ENCODE results near the gene SCART1.
"Not testable (repeated sequence)": the region's sequence is repeated elsewhere in the genome, so short reads cannot be mapped to it uniquely, and the experiment has no call there.

Gene SCART1

DNA sequence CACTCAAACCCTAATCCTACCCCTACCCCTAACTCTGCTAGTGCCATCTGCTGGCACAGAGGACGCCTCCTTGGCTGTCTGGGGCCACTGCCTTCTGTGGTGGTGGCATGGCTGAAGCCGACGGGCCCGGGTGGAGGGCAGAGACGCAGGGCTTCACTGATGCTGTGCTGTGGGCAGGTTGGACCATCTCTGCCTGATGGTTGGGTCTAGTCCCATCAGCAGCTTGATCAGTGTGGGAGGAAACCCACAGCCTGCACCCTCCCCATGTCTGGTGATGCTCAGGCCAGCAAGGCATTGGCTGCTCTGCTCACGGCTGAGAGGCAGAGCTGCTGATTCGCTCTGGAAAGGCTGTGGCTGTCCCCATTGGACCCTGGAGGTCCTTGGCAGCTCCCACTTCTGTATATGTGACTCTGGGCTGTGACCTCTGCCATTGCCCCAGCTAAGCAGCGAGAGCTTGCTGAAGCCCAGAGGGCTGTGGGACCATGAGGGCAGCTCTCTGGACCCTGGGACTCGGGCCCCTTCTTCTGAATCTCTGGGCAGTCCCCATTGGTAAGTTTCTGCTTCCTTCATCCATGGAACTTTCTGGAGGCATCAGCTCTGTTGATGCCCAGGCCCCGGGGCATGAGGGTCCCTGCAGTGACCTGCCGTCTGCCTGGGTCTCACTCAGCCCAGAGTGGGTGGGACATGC is at the start of gene SCART1:
TSS of gene SCART1 (plus strand) at position 430 of the 688 bp plus-strand sequence. CDS start at position 483, 53 bp downstream.
- DNase-seq (ENCODE audit: low spot score) = no peak

DNA sequence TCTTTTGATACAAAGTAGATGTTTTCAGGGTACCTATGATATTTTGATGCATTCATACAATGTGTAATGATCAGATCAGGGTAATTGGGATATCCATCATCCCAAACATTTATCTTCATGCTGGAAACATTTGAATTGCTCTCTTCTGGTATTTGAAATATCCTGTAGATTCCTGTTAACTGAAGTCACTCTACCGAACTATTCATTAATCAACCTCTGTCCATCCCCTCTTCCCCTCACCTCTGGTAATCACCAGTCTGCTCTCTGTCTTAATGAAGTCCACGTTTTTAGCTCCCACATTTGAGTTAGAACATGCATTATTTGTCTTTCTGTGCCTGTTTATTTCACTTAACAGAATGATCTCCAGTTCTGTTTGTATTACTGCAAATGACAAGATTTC is 48.5 kb upstream of the SCART1 start:
- DNase-seq (ENCODE audit: low spot score) = no peak

DNA sequence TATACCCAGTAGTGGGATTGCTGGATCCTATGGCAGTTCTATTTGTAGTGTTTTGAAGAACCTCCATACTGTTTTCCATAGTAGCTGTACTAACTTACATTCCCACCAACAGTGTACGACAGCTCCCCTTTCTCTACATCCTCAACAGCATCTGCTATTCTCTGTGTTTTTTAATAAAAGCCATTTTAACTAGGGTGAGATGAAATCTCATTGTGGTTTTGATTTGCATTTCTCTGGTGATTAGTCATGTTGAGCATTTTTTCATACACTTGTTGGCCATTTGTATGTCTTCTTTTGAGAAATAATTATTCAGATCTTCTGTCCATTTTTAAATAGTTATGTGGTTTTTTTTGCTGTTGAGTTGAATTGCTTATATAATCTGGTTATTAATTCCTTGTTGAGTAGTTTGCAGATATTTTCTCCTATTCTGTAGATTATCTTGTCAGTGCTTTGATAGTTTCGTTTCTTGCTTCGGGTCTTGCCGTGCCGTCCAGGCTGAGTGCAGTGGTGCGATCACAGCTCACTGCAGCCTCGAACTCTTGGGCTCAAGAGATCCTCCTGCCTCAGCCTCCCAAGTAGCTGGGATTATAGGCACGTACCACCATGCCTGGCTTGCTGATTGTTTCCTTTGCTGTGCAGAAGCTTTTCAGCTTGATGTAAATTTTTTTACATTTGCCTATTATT is 47.8 kb upstream of the SCART1 start:
- DNase-seq (ENCODE audit: low spot score) = no peak

DNA sequence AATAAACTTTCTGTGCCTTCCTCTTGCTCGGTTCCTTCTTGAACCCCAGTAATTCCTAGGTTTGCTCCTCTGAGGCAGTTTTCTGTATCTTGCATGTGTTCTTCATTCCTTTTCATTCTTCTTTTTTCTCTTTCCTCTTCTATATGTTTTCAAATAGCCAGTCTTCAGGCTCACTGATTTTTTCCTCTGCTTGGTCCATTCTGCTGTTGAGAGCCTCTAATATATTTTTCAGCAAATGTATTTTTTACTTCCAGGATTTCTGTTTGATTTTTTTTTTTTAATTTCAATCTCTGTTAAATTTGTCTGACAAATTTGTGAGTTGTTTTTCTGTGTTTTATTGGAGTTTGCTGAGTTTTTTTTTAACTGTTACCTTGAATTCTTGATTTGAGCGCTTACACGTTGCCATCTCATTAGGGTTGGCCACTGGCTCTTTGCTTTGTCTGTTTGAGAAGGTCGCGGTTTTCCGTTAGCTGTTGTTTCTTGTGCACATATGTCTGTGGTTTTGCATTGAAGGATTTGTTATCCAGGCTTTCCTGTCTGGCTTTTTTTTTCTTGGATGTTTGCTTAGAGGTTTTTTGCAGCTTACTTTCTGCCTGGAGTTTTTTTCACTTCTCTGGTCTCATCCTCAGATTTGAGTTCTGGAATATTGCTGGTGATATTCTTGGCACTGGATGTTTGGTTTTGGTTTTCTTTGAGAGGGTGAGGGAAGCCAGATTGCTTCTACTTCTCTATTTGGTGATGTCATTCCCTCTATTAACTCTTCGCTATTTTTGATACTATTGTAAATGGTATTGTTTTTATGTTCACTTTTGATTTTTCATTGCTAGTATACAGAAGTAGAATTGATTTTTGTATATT is 42.0 kb upstream of the SCART1 start:
- DNase-seq (ENCODE audit: low spot score) = no peak

DNA sequence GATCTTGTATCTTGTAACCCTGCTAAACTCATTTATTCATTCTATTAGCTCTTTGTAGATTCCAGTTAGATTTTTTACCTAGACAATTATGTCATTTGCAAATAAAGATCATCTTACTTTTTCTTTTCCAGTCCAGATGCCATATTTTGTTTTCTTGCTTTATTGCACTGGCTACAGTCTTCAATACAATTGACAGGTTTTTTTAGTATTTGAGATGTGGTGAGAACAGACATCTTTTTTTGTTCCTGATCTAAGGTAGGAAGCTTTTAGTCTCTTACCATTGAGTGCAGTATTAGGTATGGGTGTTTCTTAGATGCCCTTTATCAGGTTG is 41.4 kb upstream of the SCART1 start:
- DNase-seq (ENCODE audit: low spot score) = no peak

DNA sequence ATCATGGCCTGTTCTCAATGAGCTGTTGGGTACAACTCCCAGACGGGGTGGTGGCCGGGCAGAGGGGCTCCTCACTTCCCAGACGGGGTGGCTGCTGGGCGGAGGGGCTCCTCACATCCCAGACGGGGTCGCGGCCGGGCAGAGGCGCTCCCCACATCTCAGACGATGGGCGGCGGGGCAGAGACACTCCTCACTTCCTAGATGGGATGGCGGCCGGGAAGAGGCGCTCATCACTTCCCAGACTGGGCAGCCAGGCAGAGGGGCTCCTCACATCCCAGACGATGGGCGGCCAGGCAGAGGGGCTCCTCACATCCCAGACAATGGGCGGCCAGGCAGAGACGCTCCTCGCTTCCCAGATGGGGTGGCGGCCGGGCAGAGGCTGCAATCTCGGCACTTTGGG is 39.3 kb upstream of the SCART1 start:
- not testable (repeated sequence) for DNase-seq (ENCODE audit: low spot score)

DNA sequence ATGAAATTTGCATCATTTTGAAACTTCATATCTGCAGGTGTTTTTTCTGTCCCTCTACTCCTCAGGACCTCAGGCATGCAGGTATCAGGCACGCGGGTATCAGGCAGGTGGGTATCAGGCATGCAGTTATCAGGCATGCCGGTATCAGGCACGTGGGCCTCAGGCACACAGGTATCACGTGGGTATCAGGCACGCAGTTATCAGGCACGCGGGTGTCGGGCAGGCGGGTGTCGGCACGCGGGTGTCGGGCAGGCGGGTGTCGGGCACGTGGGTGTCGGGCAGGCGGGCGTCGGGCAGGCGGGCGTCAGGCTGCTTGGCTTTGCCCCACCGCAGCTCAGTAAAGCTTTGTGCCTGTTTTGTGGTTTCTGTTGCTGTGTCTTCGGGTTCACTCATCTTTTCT is 38.0 kb upstream of the SCART1 start:
- DNase-seq (ENCODE audit: low spot score) = no peak

DNA sequence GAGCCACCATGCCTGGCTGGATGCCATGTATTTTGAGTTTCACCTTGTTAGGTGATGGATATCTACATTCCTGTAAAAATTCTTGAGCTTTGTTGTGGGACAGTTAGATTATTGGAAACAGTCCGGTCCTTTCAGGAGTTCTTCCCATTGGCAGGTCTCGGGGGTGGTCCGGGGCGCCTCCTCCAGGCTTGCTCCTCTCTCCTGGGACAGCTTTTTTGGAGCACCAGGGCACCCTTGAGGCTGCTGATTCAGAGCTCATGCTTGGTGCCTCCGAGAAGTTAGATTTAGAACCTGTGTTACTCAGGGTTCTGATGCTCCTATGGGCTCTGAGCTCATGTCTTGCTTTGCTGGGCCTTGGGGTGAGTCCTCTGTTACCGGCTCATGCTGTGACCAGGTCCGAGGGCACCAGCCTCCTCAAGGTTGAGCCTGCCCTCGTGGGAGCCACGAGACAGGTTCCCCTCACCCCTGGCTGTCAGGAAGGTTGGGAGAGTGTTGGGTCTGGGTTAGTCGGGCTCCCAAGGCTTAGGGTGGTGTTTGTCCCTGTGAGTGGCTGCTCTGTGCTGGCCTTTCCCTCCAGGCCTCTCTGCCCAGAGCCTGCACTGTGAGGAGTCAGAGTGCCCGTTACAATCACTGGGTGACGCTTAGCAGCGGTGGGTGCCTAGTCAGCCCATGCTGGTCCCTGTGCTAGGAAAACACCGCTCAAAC is 35.3 kb upstream of the SCART1 start:
- DNase-seq (ENCODE audit: low spot score) = no peak

DNA sequence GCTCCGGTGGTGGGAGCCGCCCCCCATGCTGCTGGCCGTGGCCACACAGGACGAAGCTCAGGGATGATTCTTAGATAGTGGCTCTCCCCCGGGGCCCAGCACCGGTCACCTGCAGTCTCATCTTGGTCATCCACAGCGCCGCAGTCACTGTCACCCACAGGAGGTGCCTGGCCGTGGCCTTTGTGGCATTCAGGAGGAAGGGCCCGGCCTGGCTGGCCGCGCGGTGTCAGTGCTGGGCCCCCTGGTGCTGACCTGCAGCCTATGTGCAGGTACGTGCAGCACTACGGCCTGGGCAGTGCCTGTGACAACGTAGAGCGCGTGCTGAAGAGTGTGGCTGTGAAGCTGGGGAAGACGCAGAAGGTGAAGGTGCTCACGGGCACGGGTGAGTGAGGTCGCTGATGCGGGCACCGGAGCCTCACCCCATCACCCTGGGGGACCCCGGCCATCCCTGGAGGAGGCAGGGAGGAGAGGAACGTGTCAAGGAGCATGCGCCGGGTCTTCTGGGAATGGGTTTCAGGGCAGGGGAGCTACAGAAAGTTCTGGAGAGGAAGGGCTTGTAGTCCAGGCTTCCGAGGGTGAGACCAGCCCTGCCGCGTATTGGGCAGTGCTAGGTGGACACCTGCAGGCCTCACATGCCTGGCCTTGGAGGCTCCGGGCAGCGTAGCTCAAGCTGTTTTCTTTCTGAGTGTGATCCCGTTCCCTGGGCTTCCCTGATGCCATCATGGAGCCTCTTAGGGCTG is 34.4 kb upstream of the SCART1 start:
- no peak for DNase-seq (ENCODE audit: low spot score)

DNA sequence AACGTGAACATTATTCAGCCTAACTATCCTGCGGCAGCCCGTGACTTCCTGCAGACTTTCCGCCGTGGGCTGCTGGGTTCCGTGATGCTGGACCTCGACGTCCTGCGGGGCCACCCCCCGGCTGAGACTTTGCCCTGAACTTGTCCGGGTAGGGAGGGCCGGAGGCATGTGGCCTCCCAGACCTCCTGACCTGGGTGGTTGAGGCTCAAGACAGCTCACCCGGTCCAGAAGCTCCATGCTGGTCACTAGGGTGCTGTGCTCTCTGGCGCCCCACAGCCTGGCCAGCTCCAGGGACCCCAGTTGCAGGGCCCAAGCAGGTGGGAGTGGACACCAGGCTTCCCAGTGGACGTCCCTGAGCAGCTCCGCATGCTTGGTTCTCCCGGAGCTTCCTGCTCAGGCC is 33.7 kb upstream of the SCART1 start:
- DNase-seq (ENCODE audit: low spot score) = no peak

DNA sequence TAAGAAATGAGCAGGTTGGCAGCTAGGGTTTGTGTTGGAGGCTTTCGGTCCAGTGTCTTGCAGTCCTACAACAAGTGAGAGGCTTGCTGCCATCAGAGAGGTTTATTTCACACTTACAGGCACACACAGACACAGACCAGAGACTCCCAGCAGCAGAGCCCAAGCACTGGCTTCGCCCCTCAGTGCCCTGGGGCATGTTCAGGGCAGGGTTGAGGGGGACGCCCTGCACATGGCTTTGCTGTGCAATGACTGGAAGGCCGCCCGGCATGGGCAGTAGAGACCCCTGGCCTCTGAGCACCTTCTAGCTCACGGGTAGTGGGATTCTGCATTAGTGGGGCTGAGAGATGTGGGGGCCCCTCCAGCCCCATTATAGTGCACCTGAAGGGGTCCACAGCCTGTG is 33.2 kb upstream of the SCART1 start:
- no peak for DNase-seq (ENCODE audit: low spot score)

DNA sequence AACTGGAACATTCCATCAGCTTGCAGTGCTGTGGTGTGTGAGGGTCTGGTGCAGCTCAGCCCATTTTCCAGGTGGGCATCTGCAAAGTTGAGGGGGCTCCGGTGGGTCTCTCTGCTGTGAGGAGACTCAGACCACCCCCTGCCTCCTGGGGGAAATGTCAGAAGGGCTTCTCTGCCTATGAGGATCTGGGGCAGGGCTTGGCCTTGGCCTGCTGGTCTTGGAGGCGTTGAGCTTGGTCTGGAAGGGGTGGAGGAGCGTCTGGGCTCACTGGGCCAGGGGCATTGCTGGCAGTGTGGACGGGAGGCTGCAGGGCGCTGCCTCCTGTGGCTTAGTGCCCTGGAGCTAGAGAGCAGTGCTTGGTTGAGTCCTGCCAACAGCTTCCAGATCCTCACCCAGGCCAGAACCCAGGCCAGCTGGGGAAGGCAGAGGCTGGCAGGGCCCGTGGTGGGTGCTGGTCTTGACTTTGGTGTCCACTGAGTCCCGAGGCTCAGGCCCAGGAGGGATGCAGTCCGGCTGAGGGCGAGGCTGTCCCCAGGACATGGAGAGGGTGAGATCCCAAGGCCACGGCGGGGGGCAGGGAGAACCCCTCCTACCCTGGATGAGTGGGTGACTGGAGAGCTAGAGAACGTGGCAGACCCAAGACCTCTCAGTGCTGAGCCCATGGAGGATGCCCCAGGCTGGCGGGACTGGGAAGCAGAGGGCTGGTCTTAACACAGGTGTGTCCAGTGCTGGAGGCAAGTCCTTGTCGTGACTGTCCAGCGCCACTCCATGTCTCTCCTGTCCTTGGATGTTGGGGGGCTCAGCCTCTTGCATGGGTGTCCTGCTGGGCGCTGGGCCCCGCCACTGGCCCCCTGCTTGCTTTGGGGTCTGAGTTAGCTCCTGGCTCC is 32.2 kb upstream of the SCART1 start:
- DNase-seq (ENCODE audit: low spot score) = no peak

DNA sequence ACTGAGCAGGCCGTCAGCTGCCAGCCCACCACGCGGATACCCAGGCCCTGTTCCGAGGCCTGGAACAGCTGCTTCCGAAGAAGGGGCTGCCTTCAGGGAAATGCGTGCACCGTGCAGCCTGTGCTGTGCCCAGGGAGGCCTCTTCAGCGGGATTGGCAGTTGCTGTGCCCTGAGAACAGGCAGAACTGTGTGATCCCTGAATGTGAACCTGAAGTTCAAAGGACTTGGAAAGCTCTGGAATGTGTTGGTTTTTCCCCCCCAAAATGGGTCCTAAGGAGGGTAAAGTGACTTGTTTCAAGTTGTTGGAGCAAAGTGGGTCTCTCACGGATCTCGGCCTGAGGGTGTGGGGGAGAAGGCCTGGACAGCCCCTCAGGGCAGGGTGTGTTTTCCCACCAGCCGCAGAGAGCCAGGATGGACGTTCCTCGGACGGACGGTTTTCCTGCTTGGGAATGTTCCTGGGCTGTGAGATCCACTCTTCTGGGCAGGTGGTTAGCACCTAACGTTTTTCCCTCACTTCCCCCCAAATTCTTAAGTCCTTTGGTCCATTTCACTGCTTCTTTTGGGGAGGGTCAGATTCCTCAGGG is 31.4 kb upstream of the SCART1 start:
- no peak for DNase-seq (ENCODE audit: low spot score)

DNA sequence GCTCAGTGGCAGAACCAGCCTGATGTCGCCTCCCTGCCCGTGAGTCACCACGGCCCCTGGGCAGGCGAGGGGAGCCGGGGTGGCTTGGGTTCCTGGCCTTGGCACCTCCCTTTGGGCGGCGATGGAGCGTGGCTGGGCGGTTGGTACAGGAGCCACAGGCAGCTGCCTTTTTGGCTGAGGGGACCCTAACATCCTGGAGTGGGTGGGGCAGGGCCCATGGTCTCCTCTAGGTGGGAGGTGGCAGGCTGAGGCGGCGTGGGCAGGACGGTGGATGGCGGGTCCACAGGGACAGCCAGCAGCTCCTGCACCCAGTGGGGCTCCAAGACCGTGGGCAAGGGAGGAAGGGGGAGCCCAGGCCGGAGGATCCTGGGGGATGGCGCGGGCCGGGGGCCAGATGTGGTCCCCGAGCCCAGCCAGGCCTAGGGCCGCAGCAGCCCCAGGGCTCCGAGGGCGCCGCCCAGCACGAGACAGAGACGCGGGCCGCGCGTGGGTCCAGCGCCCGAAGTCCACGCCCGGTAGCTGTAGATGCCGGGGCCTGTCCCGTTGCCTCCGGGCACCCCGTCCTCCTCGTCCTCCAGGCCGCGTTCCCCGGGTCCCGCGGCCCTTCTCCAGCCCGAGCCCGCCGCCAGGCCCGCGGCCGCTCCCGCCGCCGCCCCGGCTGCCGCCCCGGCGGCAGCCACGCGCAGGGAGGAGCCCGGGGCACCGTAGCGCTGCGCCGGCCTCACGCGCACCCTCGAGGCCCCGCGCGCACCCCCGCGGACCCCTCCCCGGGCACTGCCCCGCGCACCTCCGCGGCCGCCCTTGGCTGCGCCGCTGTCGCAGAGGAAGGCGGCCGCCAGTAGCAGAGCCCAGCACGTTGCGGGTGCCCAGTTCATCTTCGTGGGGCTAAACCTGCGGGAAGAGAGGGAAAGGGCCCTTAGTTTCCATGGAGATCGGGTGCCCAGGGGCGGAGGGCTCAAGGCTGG is 30.7 kb upstream of the SCART1 start:
- no peak for DNase-seq (ENCODE audit: low spot score)

DNA sequence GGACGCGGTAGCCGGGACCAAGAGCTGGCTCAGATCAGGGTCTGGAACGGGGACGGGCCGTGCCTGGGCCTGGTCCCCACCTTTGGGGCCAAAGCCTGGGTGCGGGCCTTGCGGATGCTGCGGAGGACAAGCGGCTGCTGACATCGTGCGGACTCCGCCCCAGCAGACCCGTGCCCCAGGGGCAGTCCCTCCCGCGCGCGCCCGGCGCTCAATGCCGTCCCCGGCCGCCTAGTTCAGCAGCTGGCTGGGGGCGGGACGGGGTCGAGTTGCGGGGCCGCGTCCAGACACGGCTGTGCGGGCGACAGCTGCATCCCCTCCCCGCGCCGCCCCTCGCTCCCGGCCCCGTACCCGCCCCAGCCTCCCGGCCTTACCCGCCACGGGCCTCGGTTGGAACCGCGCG is 29.6 kb upstream of the SCART1 start:
- not testable (repeated sequence) for DNase-seq (ENCODE audit: low spot score)

DNA sequence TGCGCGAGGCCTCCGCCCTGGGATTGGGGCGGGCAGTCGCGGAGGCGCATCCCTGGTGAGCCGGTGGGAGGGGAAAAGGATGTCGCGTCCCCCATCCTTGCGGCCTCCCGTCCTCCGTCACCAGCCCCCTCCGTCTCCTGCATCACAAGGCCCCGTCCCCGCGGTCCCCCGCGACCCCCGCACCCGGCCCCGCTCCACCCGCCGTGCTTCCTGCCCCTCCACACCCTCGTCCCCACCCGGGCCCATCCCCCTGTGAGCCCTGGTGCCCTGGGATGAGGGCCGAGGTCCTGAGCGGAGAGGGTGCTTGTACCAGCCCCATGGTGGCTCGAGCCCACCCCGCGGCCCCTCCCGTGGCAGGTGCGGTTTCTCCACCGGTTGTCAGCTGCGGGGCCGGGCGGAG is 29.1 kb upstream of the SCART1 start, which contains the start of gene SPRN:
TSS of gene SPRN (minus strand) at position 25 of the 400 bp plus-strand sequence. CDS start 944 bp downstream, outside the sequence.
- not testable (repeated sequence) for DNase-seq (ENCODE audit: low spot score)

DNA sequence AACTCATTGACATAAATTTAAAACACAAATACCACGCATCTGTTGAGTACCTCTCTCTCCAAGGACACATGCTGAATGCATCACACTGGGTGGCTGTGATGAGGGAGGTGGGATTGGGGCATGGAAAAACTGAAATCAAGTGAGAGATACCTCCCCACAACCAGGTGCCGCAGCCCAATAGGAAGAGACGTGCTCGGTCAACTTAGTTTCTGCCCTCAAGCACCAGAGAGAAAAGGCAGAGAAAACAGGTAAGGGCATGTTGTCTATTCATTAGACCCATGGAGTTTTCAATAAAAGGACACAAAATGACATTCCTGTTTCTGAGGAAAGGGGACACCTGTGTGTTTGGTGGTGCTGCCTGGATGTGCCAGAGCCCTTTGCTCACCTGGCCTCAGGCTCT is 24.2 kb upstream of the SCART1 start:
- not testable (repeated sequence) for DNase-seq (ENCODE audit: low spot score)

DNA sequence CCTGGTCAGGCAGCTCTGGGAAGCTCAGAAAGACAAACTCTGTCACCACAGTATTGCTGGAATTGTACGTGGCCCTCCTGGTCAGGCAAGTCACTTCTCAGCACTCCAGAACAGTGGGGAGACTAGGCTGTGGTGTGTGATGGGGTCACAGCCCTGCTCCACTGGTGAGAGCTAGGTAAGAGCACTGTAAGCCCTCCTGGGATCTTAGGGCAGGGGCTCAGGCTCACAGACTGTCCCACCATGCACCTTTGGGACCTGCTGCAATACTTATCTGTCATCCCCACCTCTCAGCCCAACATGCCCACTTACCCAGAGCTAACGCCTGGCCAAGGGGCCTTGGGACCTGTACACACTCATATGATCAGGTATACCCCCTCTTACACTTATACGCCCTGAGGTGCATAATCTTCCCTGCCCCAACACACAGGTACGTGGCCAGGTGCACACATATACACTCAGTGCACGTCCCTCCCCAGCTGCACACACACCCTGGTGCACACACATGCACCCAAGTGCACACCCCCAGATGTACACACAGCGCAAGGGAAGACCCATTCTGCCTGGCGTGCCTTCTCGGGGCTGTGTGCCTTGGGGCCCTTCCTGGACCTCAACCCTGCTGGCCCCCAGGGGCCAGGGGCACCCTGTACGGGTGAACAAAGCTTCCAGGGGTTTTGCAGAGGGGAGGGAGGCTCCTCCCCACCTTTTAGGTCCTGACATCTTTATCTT is 21.7 kb upstream of the SCART1 start:
- DNase-seq (ENCODE audit: low spot score) = not testable (repeated sequence)
